ENCODE results near the gene SYNC.

The SYNC gene

DNA sequence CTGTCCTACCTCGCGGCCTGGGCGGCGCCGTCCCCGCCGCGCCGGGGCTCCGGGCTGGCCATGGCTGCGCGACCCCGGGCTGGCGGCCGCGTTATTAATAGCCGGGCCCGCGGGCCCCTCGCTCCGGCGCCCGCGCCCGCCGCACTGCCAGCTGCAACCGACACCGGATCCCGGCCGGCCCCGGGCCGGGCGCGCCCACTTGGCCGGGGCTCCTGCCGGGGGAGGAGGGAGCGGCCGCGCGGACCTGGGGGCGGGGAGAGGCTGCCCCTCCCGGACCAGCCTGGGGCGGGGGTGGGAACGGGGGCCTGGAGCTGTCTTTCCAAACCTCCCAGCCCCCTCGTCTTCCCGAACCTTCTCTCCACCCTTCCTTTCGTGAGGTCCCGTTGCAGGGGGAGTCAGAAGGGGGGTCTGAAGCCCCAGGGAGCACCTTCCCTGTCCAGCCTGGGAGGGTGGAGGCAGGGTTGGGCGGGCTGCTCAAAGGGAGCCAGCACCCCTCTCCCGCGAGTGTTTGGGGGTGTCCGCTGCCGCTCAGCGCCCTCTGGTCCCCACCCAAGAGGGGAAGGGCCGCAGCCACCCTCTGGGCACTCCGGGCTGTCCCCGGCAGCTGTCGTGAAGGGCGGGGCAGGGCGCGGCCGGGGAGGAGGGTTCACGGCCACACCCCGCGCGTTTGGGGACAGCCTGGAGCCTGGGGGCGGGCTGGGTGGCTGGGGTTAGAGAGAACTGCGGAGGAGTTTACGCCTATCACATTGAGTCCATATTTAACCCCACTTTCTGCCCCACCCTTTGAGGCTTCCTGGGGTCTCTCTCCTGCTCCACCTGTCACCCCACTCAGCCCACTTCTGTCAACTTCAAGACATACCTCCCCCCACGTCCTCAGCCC is at the start of gene SYNC:
Gene SYNC (minus strand): TSS at position 172 of the 880 bp plus-strand sequence. CDS start 110 bp downstream, at position 62.
- no peak for FAIRE-seq

DNA sequence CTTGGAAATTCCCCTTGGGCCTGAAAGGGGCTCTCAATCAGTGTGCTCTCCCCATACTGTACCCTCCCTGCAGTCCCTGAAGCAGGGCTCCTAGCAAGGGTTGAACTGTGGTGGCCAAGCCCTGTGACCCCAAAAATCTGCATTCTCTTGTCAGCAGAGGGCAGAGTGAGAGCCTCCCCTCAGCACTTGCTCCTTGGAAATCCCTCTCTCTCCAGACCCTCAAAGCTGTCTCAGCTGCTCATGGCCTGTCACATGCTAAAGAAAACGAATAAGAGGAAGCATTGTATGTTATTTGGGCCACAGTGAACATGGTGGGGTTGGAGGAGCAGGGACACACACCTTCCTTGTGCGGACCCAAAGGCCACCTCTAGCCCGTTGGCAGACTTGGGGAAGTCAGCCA is 47.2 kb upstream of the SYNC start:
- no peak for FAIRE-seq

DNA sequence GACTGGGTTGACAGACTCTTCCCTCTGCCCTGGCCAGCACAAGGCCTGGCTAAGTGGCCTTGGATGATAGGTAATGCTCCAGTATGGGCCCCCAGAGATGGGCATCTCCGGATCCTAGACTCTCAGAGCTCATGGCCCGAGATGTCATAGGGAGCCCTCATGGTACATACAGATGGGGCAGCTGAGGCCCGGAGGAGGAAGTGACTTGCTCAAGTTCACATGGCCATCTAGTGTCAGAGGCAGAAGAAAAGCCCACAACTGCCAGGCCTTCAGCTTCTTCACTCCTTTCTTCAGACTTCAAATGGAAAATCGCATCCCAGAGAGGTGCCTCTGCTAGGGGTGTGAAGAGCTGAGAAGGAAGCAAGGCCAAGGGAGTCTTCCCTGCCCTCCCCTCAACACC is 46.8 kb upstream of the SYNC start:
- FAIRE-seq = no peak

DNA sequence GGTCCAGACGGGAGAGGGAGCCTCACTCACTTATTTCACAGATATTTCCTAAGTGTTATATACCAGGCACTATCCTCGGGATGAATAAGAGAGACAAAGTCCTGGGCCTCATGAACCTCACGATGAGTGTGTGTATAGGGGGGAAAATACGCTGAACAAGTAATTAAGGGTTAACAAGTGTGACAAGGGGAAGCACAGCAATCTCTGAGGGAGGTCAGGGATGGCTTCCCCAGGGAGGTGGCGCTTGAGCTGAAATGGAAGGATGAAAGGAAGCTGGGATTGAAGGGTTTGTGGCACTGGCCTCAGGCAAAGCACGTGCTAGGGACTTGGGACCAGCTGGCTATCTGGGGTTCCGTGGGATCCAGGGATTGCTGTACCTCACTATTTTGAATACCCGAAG is 46.4 kb upstream of the SYNC start:
- no peak for FAIRE-seq

DNA sequence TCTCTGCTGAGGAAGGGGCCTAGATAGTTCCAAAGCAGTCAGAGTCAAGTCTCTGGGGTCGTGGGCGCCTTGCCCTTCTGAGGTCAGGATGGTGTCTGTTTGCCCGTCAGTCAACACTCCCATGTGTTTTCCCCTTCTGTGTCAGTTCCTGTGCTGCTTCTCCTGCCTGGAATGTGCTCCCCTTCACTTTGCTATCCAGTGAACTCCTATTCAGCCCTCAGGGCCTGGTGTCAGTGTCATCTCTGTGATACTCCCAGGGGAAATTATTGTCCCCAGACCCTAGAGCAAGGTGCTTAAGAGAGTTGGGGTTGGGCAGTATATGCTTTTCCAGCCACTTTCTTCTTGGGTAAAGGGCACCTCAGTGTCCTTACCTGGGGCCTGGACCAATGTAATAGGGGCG is 45.8 kb upstream of the SYNC start:
- no peak for FAIRE-seq

DNA sequence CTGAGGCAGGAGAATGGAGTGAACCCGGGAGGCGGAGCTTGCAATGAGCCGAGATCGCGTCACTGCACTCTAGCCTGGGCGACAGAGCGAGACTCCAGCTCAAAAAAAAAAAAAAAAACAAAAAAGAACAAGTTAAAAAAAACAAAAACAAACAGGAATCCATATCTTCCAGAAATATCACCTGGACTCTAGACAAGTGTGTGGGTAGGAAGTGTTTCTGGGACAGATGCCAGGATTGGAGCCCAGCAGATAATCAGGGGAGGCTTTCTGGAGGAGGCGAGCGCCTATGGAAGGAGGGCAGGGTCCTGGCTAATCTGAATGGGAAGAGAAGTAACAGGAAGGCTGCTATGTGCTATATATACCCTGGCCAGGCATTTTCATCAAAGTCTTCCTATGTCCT is 43.6 kb upstream of the SYNC start:
- no peak for FAIRE-seq

DNA sequence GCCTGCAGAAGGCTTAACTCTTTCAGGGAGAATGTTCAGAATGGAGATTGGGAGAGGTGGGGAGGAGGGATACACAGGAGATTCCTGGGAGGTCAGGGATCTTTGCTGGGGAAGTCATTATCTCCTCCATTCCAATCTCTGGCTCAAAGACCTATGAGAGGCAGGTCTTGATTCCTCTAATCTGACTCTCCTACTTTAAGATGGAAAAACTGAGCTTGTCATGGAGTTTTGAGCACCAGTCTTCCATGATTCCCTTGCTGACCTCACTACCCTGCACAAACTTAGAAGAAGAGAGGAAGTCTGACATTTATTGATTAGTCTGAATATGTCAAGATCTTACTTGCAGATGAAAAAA is 41.5 kb upstream of the SYNC start:
- FAIRE-seq = no peak

DNA sequence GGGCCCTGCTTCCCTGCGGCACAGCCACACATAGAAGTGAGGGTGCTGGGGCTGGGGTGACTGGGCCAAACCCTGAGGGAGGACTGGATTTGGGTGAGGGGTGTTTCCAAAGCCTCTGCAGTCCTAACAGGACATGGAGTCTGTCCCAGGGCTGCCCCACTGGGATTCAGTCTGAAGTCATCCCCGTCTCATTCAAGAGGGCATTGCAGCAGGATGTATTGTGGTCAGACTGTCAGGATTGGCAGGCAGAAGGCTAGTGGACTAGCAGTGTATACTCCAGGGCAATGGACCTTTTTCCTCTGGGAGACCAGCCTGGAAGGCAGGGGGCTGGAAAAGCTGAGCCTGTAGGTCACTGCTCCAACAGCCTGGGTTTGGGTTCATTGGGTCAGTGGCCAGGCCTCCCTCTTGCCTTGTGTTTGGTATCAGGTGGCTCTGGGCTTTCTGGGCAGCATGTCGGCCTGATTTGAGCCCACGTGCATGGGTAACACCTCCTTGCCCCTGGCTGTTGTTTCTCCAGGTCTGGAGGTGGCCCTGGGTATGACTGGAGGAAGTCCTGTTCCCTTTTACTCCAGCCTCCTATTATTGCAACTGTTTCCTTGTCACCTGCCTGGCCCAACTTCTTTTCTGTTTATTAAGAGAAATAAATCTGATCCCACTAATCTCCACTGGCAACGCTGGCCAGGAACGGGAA is 41.0 kb upstream of the SYNC start:
- no peak for FAIRE-seq

DNA sequence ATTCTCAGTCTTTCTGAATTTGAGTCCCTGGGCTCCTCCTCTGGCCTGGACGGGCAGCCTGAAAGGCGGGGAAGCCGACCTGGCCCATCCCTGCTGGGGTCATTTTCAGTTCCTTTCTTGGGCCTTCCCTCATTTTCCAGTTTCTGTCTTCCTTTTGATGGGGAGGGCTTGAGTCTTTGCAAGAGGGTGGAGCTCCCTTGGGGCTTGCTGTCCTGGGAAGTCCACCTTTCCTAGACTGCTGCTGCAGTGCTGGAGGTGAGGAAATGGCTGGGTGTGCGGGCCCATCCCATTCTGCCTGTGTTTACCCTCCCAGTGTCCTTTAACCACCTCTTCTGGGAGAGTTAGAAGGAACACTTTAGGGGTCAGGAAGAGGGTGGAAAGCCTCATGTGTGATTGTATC is 40.4 kb upstream of the SYNC start:
- no peak for FAIRE-seq

DNA sequence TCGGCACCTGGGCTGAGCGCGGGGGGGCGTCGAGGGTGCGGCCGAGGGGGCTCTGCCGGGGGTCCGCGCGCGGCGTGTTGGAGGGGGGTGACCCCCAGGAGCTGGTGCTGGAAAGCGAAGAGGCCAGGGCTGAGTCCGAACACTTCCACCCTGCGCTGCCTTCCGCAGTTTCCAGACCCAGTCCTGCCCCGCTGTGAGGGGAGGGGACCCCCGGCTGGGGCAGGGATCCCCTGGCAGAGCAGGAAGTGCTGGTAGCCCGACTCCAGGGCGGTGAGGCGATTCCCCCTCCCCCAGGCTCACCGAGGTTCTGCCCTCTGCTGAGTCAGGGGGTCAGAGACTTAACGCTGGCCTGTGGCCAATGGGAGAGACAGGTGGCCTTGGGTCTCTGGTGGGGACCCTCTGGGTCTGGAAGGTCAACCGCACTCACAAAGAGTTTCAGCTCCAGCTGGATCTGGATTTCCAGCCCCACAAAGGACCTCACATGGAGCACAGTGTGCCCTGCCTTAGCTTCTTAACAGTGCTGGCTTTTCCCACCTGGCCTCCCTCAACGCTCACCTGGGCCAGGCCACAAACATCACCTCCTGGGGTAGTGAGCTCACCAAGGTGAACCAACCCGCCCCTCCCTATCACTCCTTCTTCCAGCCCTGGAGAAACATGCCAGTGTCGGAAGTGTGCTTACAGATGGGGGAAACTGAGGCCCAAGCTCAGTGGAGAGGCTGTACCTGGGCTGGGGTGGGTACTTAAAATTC is 39.8 kb upstream of the SYNC start:
- no peak for FAIRE-seq

DNA sequence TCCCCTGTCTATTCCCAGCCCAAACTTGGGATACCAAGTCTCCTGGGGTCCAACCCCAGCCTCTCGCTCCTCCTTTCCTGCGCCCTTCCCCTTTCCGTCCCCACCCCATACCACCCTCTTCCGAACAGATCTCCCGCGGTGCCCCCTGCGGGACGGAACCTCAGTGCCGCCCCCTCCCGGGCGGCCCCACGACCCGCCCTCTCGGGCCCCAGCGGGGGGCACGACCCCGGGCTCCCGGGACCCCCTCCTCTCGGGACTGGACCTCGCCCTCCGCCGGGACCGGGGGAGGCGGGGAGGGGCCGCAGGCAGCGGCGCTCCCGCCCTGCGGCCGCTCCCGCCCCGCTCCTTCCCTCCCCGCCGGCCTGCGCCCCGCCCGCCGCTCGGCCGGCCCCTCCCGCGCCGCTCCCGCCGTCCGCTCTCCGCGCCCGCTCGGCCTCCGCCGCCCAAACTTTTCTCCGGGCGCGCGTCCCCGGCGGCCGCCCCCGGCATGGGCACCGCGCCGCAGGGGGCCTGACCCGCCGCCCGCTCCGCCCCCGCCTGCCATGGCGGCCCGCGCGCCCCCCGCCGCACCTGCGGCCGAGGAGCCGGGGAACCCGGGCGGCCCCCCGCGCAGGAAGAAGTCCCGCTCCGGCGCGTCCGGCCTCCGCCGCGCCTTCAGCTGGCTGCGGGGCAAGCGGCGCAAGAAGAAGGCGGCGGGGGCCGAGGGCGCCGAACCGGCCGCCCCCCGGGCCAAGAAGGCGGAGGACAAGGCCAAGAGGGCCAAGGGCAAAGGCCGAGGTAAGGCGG is 39.0 kb upstream of the SYNC start:
- no peak for FAIRE-seq

DNA sequence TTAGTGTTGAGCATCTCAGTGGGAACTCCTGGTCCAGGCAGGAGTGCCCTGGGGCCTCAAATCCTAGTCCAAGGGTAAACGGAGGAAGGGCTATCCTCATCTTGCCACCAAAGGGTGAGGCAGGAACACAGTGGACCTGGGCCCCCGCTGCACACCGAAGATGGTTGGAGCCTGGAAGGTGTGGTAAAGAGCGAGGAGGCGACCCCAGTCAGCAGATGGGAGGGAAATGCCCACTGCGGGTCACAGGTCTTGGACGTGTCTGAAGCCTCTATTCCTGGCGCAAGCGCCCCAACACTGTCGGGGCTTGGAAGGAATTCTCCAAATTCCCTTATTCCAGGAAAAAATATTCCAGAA is 38.5 kb upstream of the SYNC start:
- no peak for FAIRE-seq

DNA sequence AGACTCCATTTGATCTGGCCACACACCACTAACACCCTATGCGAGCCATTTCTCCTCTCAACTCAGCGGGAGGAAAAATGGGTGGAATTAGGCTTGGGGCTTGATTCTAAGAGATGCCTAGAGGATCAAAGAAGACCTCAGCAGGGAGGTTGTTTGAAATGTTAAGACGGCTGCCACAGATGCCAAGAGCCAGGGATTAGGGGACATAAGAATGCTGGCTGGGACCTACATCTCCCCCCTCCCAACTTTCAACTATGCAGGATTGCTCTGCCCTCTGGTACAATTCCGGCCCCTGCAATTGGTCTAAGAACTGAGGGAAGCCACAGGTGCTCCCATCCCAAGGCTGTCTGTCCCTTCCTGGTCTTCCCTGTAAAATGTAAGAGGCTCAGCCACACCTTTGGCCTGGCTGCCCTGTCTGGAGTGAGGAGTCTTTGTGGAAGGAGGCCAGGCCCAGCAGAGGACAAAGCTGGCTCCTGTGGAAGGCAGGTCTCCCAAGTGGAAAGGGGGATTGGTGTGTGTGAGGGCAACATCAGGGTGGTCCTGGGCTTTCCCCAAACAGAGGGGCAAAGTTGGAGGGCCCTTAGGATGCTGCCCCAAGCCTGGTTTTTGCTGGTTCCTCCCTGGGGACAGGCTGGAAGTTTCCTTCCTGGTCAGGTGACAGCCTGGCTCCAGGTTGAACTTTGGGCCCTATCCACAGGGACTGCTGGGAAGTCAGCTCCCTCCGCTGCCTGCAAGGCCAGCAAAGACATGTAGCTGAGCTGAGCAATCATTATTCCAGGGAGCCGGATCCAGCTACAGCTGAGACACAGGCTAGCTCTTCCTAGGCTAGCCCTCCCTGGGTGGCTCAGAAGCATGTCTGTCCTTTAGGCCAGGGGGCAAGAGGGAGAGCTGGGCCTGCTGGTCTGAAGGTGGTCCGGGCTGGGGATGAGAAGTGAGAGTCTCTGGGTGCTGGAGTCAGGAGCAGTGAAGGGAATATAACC is 34.5 kb upstream of the SYNC start:
- no peak for FAIRE-seq

DNA sequence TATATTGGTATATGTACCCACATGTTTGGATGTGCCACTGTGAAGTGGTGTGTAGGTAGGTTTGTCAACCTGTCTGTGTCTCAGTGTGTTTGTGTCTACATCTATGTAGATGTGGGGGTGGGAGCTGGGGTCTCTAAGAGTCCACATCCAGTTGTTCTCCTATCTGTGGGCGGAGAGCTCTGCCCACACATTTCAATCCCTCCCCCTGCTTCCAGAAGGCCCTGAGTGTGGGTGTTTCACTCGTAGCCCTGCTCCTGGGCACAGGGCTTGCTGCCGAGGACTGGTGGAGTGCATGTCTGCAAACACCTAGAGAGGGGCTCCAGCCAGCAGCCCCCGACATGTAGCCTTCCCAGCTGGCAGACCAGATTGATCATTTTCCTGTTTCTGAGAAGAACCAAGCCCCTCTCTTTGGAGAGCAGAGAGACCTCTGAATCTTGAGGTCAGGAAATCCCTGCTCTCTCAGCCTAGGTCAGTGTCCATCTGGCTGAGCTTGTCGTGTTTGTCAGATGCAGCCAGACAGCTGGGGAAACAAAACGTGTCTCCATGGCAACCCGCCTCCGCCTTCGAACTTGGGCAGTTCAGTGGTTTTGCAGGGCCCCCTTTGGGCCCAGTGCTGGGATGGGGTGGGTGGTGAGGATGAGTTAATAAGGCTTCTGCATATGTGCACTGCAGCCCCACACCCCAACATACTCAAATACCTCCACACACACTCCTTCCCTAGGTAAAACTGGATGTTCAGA is 31.2 kb upstream of the SYNC start:
- no peak for FAIRE-seq

DNA sequence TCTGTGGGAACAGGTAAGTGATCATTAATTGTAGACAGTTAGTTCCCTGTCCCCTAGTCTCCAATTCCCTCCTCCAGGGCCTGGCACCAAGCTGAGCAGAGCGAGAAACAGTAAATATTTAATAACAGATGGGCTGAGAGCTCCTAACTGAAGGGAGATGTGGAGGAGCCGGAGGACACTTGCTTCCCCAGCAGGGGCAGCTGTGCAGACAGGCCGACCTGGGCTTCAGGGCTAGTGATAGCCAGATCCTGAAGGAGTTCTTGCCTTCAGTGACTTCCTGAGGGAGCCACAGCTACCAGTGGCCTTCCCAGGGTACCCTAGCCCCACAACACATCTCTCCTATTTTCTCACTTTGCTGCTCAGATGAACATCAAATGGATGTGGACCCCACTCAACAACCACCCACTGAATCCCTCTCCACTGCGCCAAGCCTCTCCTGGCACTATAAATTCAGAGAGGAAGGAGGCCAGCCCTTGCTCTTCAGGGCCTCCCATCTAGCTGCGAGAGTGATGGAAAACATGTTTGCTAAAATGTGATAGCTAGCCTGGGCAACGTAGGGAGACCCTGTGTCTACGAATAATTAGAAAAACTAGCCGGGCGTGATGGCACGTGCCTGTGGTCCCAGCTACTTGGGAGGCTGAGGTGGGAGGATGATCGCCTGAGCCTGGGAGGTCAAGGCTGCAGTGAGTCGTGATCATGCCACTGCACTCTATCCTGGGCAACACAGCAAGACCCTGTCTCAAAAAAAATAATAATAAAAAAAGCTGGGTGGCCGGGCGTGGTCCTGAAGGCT is 26.9 kb upstream of the SYNC start:
- no peak for FAIRE-seq

DNA sequence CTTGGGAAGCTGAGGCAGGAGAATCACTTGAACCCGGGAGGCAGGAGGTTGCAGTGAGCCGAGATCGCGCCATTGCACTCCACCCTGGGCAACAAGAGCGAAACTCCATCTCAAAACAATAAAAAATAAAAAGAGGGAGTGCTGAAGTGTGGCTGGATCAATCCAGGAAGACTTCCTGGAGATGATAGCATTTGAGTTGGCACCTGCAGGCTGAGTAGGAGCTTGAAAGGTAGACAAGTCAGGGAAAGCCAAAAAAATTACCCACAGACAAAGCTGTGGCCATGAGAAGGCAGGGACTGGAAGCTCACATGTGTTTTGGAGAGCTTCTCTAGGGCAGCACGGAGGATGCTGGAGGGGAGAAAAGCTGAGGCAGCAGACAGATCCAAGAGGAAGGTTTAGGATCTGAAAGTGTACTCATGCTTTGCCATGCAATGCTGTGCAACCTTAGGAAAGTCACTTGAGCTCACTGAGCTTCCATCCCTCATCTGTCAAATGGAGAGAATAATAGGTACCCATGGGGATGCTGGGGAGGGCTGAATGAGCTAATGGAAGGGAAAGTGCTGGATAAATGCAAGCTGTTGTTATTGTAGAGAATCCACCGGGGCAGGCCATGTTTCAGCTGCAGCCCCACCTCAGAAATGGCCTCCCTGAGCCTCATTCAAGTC is 26.0 kb upstream of the SYNC start:
- no peak for FAIRE-seq

DNA sequence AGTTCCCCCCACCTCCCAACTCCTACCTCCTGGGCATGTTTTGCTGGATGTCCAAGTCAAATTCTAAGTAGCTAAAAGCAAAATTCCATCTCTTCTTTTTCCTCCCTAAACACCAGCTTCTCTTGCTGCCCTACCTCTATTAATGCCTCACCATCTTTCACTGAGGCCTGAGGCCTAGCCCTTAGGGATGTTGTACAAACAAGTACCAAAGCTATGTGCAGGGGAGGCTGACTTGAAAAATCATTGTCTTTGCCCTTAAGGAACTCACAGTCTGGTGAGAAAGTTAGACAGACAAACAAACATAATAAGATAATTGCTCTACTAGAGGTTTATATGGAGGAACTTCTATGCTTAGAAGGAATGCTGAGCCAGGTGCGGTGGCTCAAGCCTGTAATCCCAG is 25.3 kb upstream of the SYNC start:
- FAIRE-seq = no peak

DNA sequence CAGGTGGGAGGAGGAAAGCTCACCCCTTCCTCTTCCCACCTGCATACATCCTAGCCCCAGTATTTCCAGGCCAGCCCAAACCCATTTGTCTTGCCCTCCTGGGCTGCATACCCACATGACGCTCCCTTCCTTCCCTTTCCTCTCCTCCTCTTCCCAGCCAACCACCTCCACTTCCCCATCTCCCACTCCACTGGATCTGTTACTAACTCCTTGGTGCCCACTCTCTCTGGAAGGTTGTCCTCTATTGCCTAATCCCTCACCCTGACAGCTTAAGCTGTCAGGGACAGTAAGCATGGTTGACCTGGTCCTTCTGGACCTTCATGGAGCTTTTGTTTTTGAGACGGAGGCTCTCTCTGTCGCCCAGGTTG is 23.0 kb upstream of the SYNC start:
- FAIRE-seq = no peak

Data from TTC549 (cell line).